COLO829 (cell line): ENCODE results near the gene AGRN.
A peak's percentile ranks its signal among the peaks of the same experiment; 100 is the strongest.
"Not testable (repeated sequence)": the region's sequence is repeated elsewhere in the genome, so short reads cannot be mapped to it uniquely, and the experiment has no call there.

Experiments
- DNase-seq: peaks from one replicate; pipeline ENCODE4 v3.0.0; 2012; ENCODE audit warnings: low spot score

The AGRN gene

GRCh38 chr1:981955-982558 is 37.9 kb upstream of the AGRN start, which contains the start of gene PERM1:
TSS of gene PERM1 (minus strand) at chr1:982093. CDS start at chr1:981029, 1,064 bp downstream.
- no peak for DNase-seq

GRCh38 chr1:982765-983436 is 37.0 kb upstream of the AGRN start:
- DNase-seq = no peak

- DNase-seq = no peak
Measured at GRCh38 chr1:983798-984475, 36.0 kb upstream of the AGRN start.

GRCh38 chr1:984476-984814 is 35.5 kb upstream of the AGRN start:
- no peak for DNase-seq

- no peak for DNase-seq
Measured at GRCh38 chr1:985126-985525, 34.8 kb upstream of the AGRN start.

GRCh38 chr1:988061-988460 is 31.9 kb upstream of the AGRN start:
- DNase-seq = not testable (repeated sequence)

GRCh38 chr1:991275-991674 is 28.6 kb upstream of the AGRN start:
- not testable (repeated sequence) for DNase-seq

GRCh38 chr1:991895-992294 is 28.0 kb upstream of the AGRN start:
- DNase-seq = no peak

GRCh38 chr1:992362-992761 is 27.6 kb upstream of the AGRN start:
- DNase-seq = no peak

- no peak for DNase-seq
Measured at GRCh38 chr1:993379-993995, 26.4 kb upstream of the AGRN start.

- DNase-seq = not testable (repeated sequence)
Measured at GRCh38 chr1:994546-994945, 25.4 kb upstream of the AGRN start.

- no peak for DNase-seq
Measured at GRCh38 chr1:995665-996633, 24.0 kb upstream of the AGRN start.

GRCh38 chr1:996851-997712 is 22.8 kb upstream of the AGRN start:
- DNase-seq = no peak

- no peak for DNase-seq
Measured at GRCh38 chr1:997713-997992, 22.3 kb upstream of the AGRN start.

- no peak for DNase-seq
Measured at GRCh38 chr1:997993-998744, 21.8 kb upstream of the AGRN start.

- DNase-seq = no peak
Measured at GRCh38 chr1:998745-998994, 21.2 kb upstream of the AGRN start.

GRCh38 chr1:998995-999724 is 20.8 kb upstream of the AGRN start:
- DNase-seq = no peak

- DNase-seq = peak; percentile 67
Measured at GRCh38 chr1:999725-1000356, 20.1 kb upstream of the AGRN start, which contains the start of gene HES4. TSS of gene HES4 (minus strand) at chr1:1000097. CDS start at chr1:999973, 124 bp downstream.

- peak; percentile 86 for DNase-seq
Measured at GRCh38 chr1:1000357-1001056, 19.4 kb upstream of the AGRN start.
